BE2C (cell line): ENCODE measurements around the gene PI4KB.

Experiments used
- DNase-seq: peaks from one replicate; pipeline ENCODE4 v3.0.0-alpha.2; 2020
- H3K27me3 ChIP-seq: fragments of 250-450 bp; sonication (Bioruptor Pico); 2 replicates; pipeline ENCODE4 v1.5.1; 2020; ENCODE audit warnings: mild to moderate bottlenecking
- H3K36me3 ChIP-seq: fragments of 250-450 bp; sonication (Bioruptor Pico); 2 replicates; pipeline ENCODE4 v1.5.1; 2020; ENCODE audit warnings: mild to moderate bottlenecking
- H3K4me1 ChIP-seq: fragments of 250-450 bp; sonication (Bioruptor Pico); 2 replicates; pipeline ENCODE4 v1.5.1; 2020
- H3K4me3 ChIP-seq: 2 replicates; pipeline ENCODE4 v1.5.1; 2011; ENCODE audit warnings: low read depth, low read length
- H3K9me3 ChIP-seq: fragments of 250-450 bp; sonication (Bioruptor Pico); 2 replicates; pipeline ENCODE4 v1.5.1; 2020
- TF ChIP-seq, protein P1 (sequence below): IDR thresholded peaks from 2 replicates; pipeline ENCODE4 v1.5.1; 2012; ENCODE audit warnings: mild to moderate bottlenecking, low read depth, low read length

The PI4KB gene

DNA sequence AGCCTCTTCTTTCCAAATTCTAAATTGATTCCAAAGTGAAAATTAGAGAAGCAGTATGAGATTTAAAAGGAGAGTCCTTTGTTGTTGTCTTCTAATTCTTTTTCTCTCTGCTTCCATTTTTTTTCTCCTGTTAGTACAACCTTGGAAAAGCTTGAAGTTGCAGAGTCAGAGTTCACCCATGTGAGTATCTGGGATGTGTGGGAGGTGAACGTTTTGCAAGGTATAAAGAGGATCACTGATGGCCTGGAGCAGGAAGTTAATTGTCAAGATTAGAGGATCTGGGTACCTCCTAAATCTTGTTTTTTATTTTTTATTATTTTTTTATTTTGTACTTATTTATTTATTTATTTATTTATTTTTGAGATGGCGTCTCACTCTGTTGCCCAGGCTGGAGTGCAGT is 80.4 kb downstream of the PI4KB start:
- TF ChIP-seq, protein P1, sequence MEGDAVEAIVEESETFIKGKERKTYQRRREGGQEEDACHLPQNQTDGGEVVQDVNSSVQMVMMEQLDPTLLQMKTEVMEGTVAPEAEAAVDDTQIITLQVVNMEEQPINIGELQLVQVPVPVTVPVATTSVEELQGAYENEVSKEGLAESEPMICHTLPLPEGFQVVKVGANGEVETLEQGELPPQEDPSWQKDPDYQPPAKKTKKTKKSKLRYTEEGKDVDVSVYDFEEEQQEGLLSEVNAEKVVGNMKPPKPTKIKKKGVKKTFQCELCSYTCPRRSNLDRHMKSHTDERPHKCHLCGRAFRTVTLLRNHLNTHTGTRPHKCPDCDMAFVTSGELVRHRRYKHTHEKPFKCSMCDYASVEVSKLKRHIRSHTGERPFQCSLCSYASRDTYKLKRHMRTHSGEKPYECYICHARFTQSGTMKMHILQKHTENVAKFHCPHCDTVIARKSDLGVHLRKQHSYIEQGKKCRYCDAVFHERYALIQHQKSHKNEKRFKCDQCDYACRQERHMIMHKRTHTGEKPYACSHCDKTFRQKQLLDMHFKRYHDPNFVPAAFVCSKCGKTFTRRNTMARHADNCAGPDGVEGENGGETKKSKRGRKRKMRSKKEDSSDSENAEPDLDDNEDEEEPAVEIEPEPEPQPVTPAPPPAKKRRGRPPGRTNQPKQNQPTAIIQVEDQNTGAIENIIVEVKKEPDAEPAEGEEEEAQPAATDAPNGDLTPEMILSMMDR = no peak
- no peak for DNase-seq

DNA sequence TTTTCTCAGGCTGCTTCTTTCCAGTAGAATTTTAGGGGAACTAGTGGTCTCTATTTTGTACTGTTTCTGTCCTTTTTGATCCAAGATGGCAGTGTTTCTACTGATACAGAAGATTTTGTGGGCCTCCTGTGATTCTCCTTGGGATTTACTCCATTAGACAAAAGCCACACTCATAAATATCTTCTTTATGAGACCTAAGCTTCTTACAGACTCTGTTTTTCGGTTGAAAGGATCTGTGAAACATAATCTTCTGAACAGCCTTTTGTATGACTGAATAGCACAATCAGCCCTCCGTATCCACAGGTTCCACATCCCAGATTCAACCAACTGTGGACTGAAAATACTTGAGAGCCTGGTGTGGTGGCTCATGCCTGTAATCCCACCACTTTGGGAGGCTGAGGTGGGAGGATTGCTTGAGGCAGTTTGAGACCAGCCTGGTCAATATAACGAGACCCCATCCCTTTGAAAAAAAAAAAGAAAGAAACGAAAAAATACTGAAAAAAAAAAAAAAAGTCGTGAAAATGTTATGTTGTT is 83.5 kb downstream of the PI4KB start:
- TF ChIP-seq, protein P1 = no peak
- H3K4me3 ChIP-seq = no peak overlapping the region
- no peaks in the 10 kb centered on the region for H3K4me1 ChIP-seq
- H3K27me3 ChIP-seq = no peaks in the 10 kb centered on the region
- DNase-seq = no peak
- H3K9me3 ChIP-seq = no peaks in the 10 kb centered on the region
- H3K36me3 ChIP-seq = peaks cover 86% of the 10 kb centered on the region

More for the DNA sequence above, 80.4 kb downstream of the PI4KB start:
- Histone ChIP-seq H3K27me3 (no peaks in the 10 kb centered on the region), H3K4me1 (no peaks in the 10 kb centered on the region), H3K4me3 (no peak overlapping the region), H3K36me3 (peaks cover 61% of the 10 kb centered on the region), H3K9me3 (no peaks in the 10 kb centered on the region)

DNA sequence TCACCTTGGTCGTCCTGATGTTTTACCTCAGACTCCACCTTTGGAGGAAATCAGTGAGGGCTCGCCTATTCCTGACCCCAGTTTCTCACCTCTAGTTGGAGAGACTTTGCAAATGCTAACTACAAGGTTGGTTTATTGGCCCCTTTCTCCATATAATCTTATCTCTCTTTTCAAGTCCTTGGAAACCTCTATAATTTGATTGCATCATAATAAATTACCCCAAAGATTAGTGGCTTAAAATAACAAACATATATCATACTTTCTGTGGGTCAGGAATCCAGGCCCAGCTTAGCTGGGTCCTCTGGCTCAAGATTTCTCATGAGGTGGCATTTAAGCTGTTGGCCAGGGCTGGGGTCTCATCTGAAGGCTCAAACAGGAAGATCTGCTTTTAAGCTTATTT is 84.8 kb downstream of the PI4KB start:
- Histone ChIP-seq H3K4me3 (no peak overlapping the region), H3K4me1 (no peaks in the 10 kb centered on the region), H3K36me3 (peaks cover 93% of the 10 kb centered on the region), H3K27me3 (no peaks in the 10 kb centered on the region), H3K9me3 (no peaks in the 10 kb centered on the region)
- DNase-seq = no peak
- TF ChIP-seq, protein P1 = no peak
